GM13976 (cell line): Measurements from ENCODE around the gene PPP6C.

Experiments
- DNase-seq: peaks from one replicate; pipeline ENCODE4 v3.0.0; 2012; ENCODE audit warnings: low spot score
- in situ Hi-C: fragments of 300-500 bp; cut with MboI; formaldehyde crosslinking; loops from one replicate; pipeline ENCODE4 v1.12.0; 2022; ENCODE audit warnings: low sequenced_read_pairs, mixed read lengths, inconsistent platforms; ENCODE audit not compliant: unreplicated experiment
- TF ChIP-seq, protein P1 (sequence below): IDR thresholded peaks from 2 replicates; pipeline ENCODE4 v1.5.1; 2012; ENCODE audit warnings: borderline replicate concordance, mild to moderate bottlenecking; ENCODE audit not compliant: insufficient read depth; ENCODE audit errors: extremely low read depth, missing control alignments, control extremely low read depth

The PPP6C gene

DNA sequence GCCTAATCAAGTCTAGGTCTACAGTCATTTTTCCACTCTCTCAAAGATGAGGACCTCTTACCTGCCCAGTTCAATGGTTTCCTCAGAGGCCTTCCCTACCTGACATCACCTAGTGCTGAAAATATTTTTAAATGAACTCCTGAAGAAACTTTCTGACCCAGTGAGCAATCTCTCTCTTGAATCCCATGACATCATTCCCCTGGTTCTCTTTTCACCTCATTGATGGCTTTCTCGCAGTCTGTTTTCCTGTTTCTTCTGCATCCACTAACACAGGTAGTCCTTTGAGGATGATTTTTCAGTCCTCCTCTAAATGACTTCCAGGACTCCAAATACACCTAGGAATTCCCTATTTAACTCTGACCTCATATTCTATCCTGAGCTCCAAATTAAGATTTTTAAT is 86.6 kb downstream of the PPP6C start:
- DNase-seq: no peak
- in situ Hi-C loops: no loop called here
- TF ChIP-seq, protein P1, sequence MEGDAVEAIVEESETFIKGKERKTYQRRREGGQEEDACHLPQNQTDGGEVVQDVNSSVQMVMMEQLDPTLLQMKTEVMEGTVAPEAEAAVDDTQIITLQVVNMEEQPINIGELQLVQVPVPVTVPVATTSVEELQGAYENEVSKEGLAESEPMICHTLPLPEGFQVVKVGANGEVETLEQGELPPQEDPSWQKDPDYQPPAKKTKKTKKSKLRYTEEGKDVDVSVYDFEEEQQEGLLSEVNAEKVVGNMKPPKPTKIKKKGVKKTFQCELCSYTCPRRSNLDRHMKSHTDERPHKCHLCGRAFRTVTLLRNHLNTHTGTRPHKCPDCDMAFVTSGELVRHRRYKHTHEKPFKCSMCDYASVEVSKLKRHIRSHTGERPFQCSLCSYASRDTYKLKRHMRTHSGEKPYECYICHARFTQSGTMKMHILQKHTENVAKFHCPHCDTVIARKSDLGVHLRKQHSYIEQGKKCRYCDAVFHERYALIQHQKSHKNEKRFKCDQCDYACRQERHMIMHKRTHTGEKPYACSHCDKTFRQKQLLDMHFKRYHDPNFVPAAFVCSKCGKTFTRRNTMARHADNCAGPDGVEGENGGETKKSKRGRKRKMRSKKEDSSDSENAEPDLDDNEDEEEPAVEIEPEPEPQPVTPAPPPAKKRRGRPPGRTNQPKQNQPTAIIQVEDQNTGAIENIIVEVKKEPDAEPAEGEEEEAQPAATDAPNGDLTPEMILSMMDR: no peak

DNA sequence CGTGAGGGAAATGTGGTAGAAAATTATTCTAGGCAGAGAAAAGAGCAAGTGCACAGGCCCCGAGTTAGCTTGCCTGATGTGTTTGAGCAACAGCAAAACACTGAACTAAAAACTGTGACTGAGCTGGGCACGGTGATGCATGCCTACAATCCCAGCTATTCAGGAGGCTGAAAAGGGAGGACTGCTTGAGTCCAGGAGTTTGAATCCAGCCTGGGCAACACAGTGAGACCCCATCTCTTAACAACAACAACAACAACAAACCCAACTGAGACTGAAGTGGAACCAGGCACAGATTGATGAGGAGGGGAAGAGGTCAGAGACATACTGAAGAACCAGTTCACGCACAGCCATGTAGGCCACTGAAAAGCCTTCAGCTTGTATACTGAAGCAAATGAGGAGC is 88.8 kb downstream of the PPP6C start:
- TF ChIP-seq, protein P1: no peak
- in situ Hi-C loops: no loop called here
- no peak for DNase-seq

DNA sequence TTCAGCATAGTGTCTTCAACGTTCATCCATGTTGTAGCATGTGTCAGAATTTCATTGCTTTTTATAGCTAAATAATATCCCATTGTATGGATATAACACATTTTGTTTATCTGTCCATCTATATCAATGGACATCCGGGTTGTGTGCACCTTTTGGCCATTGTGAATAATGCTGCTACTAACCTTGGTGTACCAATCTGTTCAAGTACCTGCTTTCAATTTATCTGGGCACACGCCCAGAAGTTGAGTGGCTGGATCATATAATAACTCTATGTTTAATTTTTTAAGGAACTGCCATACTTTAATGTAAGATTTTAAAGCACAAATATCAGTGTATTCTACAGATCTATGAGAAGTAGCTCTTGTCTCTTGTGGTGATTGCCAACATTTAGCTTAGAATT is 89.8 kb downstream of the PPP6C start:
- in situ Hi-C loops: no loop called here
- DNase-seq: no peak
- TF ChIP-seq, protein P1: no peak
